NCI-H524 treated with DMSO at 0.1 percent for 48 hours (cell line): ENCODE results near the gene UBXN6.

Source experiments
- DNase-seq: peaks from one replicate; lab custom pipeline; 2025; lab: John Stamatoyannopoulos, UW

The UBXN6 gene

DNA sequence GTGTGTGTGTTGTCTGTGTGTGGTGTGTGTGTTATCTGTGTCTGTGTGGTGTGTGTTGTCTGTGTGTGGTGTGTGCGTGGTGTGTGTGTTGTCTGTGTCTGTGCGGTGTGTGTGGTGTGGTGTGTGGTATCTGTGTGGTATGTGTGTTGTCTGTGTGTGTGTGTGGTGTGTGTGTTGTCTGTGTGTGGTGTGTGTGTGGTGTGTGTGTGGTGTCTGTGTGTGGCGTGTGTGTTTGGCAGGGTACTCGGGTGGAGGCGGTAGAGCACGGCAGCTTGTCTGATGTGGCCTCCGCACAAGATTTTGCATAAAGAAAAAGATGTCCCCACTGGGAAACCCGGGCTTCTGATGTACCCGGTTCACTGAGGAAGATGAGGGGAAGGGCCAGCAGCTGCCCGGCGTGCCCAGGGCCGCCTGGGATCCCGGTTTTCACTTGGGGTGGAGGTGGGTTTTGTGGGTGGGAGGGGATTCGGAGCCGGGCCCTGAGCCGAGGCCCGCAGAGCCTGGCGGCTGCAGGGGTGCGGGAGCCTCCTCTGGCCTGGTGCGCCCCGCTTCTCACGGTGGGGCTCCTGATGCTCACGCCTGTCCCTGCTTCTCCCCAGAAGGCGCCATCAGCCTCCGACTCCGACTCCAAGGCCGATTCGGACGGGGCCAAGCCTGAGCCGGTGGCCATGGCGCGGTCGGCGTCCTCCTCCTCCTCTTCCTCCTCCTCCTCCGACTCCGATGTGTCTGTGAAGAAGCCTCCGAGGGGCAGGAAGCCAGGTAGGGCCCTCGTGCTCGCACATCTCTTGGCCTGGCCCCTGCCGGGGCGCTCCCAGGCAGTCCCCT, 35.7 kb upstream of the UBXN6 start:
- DNase-seq, result no peak

DNA sequence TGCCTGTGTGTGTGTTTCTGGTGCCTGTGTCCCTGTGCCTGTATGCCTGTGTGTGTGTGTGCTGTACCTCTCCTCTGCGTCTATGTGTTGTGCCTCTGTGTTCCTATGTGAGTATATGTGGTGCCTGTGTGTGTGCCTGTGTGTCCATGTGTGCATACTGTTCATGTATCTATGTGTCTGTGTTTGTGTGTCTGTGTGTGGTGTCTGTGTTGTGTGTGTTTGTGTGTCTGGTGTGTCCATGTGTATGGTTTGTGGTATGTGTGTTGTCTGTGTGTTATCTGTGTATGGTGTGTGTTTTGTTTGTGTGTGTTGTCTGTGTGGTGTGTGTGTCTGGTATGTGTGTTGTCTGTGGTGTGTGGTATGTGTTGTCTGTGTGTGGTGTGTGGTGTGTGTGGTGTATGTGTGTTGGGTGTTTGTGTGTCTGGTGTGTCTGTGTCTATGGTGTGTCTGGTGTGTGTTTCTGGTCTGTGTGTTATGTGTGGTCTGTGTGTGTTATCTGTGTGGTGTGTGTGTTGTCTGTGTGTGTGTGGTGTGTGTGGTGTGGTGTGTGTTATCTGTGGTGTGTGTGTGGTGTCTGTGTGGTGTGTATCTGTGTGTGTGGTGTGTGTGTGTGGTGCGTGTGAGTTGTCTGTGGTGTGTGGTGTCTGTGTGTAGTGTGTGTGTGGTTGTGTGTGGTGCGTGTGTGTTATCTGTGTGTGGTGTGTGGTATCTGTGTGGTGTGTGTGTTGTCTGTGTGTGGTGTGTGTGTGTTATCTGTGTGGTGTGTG, 34.9 kb upstream of the UBXN6 start:
- no peak for DNase-seq

DNA sequence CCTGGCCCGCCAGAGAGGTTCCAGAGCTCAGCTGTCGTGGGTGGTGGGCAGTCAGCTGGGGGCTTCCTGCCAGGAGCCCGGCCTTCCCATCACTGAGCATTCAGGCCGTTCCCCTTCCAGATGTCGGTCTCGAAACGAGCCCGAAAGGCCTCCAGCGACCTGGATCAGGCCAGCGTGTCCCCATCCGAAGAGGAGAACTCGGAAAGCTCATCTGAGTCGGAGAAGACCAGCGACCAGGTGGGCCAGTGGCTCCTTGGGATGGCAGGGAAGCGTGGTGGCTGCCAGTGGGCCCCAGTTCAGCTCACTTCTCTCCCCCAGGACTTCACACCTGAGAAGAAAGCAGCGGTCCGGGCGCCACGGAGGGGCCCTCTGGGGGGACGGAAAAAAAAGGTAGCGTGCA, 33.9 kb upstream of the UBXN6 start:
- no peak for DNase-seq

DNA sequence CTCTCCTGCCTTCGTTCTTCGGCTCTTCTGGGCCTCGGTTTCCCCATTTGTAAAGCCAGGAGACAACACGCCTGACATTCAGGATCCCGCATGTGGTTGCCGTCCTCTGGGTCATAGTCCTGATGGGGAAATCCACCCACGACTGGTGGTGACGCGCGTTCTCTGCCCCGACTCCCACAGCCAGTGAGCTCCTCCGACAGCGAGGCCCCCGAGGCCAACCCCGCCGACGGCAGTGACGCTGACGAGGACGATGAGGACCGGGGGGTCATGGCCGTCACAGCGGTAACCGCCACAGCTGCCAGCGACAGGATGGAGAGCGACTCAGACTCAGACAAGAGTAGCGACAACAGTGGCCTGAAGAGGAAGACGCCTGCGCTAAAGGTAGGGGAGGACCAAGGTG, 30.9 kb upstream of the UBXN6 start:
- DNase-seq, result no peak

DNA sequence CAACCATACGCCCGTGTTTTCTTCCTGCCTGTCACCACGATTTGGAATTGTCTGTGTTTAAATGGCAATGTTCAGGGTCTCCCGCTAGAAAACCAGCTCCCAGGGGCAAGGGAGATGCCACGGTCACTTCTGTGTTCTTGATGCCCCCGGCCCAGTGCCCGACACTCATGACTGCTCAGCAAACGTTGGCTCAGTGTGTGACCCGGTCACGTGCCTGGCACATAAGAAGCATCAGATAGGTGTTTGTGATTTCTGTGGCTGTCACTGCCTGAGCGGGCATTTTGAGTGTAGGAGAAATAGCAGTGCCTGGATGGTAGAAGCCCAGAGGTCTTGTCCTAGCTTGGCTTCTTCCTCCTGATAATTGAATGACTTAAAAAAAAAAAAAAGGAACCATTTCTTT, 30.0 kb upstream of the UBXN6 start:
- DNase-seq, result no peak

DNA sequence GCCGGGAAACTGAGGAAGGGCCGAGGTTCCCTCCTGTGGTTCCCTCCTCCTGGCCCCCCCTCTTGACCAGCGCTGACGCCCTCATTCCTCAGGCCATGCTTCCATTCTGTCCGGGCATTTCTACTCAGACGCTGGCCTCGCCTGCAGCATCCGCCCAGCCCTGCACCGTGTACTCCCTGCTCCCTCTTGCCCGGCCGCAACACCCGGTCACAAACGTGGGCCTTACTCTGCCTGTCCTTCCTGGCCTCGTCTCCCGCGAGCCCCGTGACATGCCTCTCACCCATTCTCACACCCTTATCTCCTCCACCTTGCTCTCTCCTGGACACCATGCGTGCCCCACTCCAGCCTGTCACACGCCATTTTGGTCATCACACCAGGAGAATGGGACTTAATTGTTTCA, 25.8 kb upstream of the UBXN6 start:
- DNase-seq, result no peak

DNA sequence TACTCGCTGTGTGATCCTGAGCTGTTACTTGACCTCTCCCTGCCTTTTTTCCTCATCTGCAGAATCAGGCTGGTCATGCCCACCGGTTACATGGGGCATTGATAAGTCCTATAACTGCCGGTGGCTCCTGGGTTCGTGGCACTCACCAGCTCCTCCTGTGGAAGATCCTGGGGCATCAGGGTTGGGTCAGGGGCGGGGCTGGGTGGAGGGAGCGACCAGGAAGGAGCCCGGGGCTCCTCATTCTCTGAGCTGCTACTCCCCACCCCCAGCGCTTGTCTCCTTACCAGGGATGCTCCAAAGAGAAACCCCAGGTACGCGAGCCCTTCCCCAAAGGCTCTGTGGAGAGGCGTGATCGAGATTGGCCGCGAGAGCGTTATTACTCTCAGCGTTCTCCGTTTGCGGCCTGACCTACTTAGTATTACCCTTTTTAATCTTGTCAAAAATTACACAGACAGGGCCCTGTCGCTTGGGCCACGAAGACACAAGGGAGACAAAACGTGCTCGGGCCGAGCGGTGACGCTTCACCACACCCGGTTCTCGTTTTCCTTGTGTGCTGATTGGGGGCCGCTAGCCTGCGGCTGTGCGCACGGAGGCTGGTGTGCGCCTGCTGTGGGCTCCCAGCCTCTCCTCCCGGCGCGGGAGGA, 25.2 kb upstream of the UBXN6 start:
- no peak for DNase-seq

DNA sequence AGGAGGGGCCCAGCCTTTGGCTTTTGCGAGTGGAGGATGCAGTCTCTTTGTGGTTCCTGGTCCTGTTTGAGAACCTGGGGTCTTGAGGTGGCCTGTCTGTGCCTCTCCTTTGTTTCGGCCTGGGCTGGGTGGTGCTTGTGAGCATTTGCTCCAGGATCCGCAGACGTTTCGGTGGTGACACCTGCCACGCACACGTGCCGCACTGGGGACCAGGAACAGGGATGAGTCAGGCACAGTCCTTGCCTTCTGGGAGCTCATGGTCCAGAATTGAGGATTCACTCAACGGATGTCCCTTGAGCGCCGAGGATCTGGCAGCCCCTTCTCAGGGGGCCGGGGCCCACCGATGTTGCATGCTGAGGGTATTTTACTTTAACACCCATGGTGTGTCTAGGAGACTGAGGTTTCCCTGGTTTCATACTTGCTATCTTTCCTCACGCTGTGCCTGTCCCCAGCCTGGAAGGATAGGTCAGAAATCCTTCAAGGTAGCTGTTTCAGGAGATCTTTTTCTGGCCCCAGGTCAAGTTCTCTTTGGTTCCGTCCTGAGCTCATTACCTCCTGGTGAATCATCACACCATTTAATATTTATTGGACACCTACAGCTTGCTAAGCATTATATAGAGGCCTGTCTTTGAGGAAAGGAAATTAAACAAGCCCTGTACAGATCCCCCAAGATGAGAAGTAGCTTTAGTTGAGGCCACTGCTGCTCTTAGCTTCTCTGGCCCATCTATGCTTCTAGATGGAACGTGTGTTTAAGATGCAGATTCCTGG, 19.6 kb upstream of the UBXN6 start:
- DNase-seq, result no peak

DNA sequence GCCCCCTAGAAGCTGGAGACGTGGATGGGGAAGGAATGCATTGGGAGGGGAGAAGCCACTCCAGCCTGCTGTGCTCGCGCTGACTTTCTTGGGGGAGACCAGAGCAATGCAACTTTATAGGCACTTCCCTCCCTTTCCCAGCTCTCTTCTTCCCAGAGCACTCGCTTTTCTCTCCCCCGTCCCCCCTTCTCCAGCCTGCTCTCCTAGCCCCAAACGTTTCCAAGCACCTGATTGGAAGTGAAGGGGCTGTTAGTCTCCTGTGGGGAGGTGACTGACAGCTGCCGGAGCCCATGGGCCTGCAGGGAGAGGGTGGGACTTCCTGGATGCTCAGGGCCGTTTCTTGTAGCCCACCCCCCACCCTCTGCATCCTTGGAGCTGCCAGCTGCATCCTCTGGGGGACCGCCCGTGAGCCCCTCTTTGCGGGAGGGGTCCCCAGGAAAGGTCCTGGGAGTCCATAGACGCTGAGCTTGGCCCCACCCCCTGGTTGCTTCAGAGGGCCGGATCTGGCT, 17.0 kb upstream of the UBXN6 start:
- peak; percentile 82 for DNase-seq

DNA sequence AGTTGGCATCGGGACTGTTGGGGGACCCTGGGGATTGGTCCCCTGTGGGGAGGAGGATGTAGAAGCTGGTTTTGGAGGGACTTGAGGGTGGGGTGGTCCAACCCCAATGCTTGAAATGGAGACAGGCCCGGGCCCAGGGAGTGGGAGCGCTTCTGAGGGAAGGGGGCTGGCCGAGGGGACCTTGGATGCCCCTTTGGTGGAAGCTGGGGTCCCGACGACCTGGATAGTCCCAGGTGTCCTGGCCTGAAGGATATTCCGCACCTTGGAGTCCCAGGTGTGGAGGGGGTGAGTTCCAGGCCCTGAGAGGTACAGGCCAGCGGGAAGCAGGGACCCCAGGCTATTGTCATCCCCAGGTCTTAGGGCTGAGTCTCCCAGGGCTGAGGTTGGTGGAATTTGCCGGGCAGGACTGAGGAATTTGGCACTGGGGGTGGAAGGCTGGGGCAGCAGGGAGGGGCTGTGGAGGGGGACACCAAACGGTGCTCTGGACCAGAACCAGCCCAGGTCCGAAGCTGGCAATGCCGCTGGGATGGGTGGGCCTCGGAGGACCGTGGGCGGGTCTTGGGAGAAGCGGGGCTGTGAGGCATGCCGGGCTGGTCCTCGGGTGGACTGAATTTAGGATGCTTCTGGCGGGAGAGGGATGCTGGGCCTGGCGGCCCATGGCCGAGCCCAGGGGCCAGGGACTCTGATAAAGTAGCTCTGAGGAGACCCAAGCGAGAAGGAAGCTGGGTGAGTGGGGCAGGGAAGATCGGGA, 16.3 kb upstream of the UBXN6 start:
- DNase-seq, result no peak

DNA sequence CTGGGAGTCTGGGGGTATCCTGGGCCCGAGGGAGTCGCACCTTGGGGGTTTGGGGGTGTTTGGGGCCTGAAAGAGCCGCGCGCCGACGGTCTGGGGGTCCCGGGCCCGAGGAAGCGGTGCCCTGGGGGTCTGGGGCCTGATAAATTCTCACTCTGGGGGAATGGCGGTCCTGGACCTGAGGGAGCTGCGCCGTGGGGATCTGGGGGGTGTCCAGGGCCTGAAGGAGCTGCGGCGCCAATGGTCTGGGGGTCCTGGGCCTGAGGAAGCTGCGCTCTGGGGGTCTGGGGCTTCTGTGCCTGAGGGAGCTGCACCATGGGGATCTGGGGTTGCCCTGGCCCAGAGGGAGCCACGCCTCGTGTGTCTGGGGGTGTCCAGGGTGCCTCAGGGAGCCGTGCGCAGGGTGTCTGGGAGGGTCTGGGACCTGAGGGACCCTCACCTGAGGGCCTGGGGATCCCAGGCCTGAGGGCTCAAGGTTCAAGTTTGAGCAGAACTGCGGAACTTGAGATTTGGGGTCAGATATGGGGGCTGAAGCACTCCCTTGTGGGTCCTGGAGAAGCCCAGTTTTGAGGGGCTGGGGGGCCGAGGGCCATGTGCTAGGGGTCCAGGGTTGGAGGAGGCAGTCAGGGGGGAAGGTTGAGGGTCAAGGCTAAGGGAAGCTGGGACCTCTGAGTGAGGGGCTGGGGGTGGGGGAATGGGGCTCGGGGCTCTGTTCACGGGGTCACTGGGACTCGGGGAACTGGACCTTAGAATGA, 15.6 kb upstream of the UBXN6 start:
- DNase-seq, result no peak

DNA sequence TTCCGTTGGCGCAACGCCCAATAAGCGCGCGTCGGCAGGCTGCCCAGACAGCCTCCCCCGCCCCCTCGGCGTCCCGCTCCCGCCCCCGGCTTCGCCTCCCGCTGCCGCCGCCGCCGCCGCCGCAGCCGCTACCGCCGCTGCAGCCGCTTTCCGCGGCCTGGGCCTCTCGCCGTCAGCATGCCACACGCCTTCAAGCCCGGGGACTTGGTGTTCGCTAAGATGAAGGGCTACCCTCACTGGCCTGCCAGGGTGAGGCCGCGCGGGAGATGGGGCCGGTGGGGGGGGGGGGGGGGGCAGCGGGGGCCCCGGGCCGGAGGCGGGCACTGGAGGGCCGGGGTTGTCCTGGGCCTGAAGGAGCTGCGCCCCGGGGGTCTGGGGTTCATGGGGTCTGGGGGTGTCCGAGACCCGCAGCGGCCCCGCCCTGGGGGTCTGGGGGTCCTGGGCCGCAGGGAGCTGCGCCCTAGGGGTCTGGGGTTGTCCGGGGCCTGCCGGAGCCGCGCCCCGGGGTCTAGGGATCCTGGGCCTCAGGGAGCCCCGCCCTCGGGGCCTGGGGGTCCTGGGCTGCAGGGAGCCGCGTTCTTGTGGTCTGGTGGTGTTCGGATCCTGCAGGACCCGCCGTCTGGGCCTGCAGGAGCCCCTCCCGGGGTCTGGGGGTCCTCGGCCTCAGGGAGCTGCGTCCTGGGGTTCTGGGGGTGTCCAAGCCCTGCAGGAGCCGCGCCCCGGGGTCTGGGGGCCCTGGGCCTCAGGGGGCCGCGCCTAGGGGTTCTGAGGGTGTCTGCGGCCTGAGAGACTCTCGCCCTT, 14.8 kb upstream of the UBXN6 start, which contains the start of gene HDGFL2:
Gene HDGFL2, plus strand, starts transcription at position 124 of the 801 bp plus-strand sequence. Its CDS starts 54 bp downstream, at position 178.
- no peak for DNase-seq

DNA sequence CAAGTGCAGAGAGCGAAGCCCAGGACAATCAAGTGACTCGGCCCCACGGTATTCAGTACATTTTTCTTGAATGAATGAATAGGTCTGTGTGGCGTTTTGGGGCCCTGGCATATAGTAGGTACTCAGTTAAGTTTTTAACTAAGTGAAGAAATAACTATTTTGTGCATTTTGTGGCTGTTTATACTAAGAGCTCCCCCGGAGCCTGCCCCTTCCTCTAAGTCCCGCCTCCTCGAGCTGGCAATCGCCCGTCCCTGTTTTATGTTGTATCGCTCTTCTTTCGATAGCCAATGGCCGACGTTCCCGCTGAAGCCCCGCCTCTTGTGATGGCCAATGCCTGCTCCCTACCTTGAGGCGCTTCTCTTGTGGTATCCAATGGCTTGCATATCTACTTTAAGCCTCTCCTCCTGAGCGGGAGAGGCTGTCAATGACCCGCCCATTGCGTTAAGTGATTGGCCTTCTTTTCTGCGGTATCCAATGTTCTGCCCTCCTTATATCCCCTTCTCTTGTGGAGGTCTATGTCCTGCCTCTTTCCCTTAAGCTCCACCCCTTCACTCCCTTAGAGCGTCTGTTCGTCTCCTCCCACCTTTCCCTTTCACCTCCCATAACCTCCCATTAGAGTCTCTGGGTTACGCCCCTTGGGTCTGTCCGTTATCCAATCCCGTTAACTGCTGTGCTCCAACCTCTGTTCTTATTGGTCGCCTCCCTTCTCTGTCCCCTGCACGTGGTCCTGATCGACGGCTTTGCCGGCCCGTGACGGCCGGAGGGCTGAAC, 14.0 kb upstream of the UBXN6 start:
- DNase-seq, result peak; percentile 100

DNA sequence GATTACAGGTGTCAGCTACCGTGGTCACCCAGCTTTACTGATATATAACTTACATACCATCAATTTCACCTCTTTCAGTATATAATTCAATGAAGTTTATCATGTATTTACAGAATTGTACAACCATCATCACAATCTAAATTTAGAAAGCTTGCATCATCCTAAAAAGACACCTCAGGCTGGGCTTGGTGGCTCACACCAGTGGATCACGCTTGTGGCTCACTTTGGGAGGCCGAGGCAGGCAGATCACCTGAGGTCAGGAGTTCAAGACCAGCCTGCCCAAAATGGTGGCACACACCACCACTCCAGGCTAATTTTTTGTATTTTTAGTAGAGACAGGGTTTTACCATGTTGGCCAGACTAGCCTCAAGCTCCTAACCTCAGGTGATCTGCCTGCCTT, 10.2 kb upstream of the UBXN6 start:
- DNase-seq, result no peak

DNA sequence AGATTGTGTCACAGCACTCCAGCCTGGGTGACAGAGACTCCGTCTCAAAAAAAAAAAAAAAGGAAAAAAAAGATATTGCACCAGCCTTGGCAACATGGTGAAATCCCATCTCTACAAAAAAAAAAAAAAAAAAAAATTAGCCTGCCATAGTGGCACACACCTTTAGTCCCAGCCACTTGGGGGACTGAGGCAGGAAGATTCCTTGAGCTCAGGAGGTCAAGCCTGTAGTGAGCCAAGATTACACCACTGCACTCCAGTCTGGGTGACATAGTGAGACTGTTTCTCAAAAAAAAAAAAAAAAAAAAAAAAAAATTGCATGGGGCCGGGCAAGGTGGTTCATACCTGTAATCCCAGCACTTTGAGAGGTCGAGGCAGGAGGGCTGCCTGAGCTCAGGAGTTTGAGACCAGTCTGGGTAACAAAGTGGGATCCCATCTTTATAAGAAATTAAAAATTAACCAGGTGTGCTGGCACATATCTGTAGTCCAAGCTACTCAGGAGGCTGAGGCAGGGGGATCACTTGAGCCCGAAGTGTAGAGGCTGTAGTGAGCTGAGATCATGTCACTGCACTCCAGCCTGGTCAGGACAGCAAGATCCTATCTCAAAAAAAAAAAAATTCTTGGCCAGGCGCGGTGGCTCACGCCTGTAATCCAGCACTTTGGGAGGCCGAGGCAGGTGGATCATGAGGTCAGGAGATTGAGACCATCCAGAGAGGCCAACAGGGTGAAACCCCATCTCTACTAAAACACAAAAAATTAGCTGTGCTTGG, 7.4 kb upstream of the UBXN6 start:
- DNase-seq, result no peak

DNA sequence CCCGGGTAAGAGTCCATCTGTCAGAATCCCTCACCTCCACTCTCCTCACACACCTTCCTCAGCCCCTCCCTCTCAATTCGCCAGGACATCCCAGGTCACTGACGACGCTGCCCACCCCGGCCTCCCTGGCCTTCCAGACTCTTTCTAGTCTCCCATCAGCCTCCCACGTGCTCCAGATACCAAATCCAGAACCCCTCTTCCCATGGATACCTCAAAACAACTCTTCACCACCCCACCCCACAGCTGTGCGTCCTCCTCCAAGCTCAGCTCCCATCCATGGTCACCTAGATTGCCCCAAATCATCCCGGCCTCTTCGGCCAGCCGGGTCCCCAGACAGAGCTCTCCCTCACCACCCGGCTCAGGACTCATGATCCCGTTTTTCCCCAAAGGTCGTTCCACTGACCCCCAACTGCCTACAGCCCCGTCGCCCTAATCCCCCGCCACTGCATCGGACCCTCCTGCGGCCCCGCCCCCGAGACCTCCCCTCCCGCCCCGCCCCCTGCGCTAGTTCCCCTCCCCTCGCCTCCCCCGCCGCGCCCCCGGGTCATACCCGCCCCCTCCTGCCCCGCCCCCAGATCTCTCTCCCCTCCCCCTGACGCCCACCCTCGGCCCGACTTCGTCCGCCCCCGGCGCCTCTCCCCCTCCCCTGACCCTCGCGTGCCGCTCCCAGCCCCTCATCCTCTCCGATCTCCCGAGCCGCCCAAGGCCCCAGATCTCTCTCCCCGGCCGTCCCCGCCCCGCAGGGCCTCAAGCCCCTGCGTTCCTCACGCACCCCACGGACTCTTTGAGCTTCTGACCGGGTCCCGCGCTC, 546 bp downstream of the UBXN6 start:
- peak; percentile 51 for DNase-seq

DNA sequence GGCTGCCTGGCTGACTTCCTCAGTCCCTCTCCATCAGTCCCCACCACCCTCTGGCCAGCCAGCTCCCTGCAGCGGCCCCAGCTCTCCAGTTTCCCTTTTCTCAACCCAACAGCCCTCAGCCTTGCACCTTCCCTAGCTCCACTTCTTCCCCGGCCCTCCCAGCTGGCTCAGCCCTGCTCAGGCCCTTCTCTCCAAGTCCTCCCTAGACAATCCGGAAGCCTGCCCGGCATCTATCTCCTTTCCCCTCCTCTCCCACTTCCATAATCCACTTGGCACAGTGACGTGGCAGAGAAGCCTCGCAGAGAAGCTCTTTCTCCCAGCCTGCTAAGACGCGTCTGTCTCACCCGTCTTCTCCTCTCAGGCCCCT, 1.1 kb downstream of the UBXN6 start:
- peak; percentile 91 for DNase-seq
